ENCODE results near the gene TXNL4A.
A peak's percentile ranks its signal among the peaks of the same experiment; 100 is the strongest.

TXNL4A gene

DNA sequence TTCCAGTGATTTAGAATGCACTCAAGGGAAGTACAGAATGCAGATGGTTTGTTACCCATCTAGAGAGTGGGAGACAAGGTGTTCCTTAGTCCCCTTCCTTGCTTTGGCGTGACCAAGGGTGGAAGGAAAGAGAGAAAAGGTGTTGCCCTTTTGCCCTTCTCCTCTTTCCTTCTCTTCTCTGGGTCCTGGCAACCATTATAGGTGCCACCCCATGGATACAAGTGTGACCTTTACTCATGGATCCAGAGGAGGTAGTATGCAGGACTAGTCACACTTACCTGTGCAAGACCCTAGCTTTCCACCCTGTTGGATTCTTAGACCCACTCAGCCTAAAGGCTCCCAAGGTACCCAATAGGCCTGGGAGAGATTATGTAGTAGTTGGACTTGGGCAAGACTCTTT lies 34.2 kb upstream of the TXNL4A start (continued):
- TF ChIP-seq ZNF529 (tag by site-specific recombination; IDR thresholded peaks at IDR 0.05; ENCODE audit: insufficient replicate concordance) (peak; percentile 42), ZNF549 (tag by site-specific recombination; IDR thresholded peaks at IDR 0.05) (peak; percentile 58), ZNF223 (tag by site-specific recombination; IDR thresholded peaks at IDR 0.05) (no peak), ZFP69B (tag by site-specific recombination; IDR thresholded peaks at IDR 0.05) (no peak), RBAK (tag by site-specific recombination; IDR thresholded peaks at IDR 0.05) (peak; percentile 76; the same call in 1 of the 2 replicates), ZNF302 (tag by site-specific recombination; IDR thresholded peaks at IDR 0.05; ENCODE audit: low read depth) (0 out of 2 replicates have a peak, but pooled peaks have one; percentile 45), ZNF174 (tag by site-specific recombination; IDR thresholded peaks at IDR 0.05) (no peak), ZNF211 (tag by site-specific recombination; IDR thresholded peaks at IDR 0.05; ENCODE audit: low read depth) (0 out of 2 replicates have a peak, but pooled peaks have one; percentile 29), ZNF433 (tag by site-specific recombination; IDR thresholded peaks at IDR 0.05; ENCODE audit: low read depth) (no peak), ZNF146 (tag by site-specific recombination; IDR thresholded peaks at IDR 0.05) (no peak), ZSCAN23 (tag by site-specific recombination; IDR thresholded peaks at IDR 0.05) (no peak), ZNF621 (tag by site-specific recombination; IDR thresholded peaks at IDR 0.05) (peak; percentile 61; the same call in 1 of the 2 replicates), SP7 (tag by site-specific recombination; IDR thresholded peaks at IDR 0.05) (peak; percentile 76), ZNF513 (tag by site-specific recombination; IDR thresholded peaks at IDR 0.05) (peak; percentile 37), ZNF544 (tag by site-specific recombination; IDR thresholded peaks at IDR 0.05) (no peak), KLF9 (tag by site-specific recombination; IDR thresholded peaks at IDR 0.05; ENCODE audit: low read depth) (no peak), MZF1 (tag by site-specific recombination; IDR thresholded peaks at IDR 0.05; ENCODE audit: borderline replicate concordance) (no peak), ZNF175 (tag by site-specific recombination; IDR thresholded peaks at IDR 0.05) (no peak), ZNF391 (tag by site-specific recombination; IDR thresholded peaks at IDR 0.05; ENCODE audit: borderline replicate concordance, low read depth) (no peak; the same call in 1 of the 2 replicates), ZBTB49 (tag by site-specific recombination; IDR thresholded peaks at IDR 0.05; ENCODE audit: low read depth) (no peak), ZNF585B (tag by site-specific recombination; IDR thresholded peaks at IDR 0.05) (peak; percentile 22; the same call in 1 of the 2 replicates), ZNF341 (tag by site-specific recombination; IDR thresholded peaks at IDR 0.05; ENCODE audit: low read depth) (no peak), ZNF248 (tag by site-specific recombination; IDR thresholded peaks at IDR 0.05) (peak; percentile 92), ZNF670 (tag by site-specific recombination; IDR thresholded peaks at IDR 0.05; ENCODE audit: low read depth) (no peak), ZBTB20 (tag by site-specific recombination; IDR thresholded peaks at IDR 0.05) (no peak), OSR2 (tag by site-specific recombination; IDR thresholded peaks at IDR 0.05) (no peak), ZNF398 (tag by site-specific recombination; IDR thresholded peaks at IDR 0.05) (no peak), BCL11B (tag by site-specific recombination; IDR thresholded peaks at IDR 0.05; ENCODE audit: low read depth) (no peak), GLI2 (tag by site-specific recombination; IDR thresholded peaks at IDR 0.05; ENCODE audit: borderline replicate concordance, low read depth) (no peak), ZNF624 (tag by site-specific recombination; IDR thresholded peaks at IDR 0.05) (no peak), MYNN (tag by site-specific recombination; IDR thresholded peaks at IDR 0.05; ENCODE audit: borderline replicate concordance) (no peak), PATZ1 (tag by site-specific recombination; IDR thresholded peaks at IDR 0.05) (no peak), INSM2 (tag by site-specific recombination; IDR thresholded peaks at IDR 0.05) (no peak)

Measured in HEK293 (cell line).